GM10248 (cell line): Measurements from ENCODE around the gene ATP5F1E.

Source experiments
- CTCF ChIA-PET: fragments of 300-600 bp; sonication (Branson Sonifier 250); formaldehyde crosslinking; extraction: SDS; loops from one replicate; lab custom pipeline; 2021; ENCODE audit warnings: antibody characterized with exemption; lab: Yijun Ruan, JAX
- POLR2A ChIA-PET: fragments of 350-650 bp; sonication (Branson Sonifier 250); formaldehyde crosslinking; extraction: SDS; loops from one replicate; lab custom pipeline; 2020; ENCODE audit warnings: antibody characterized with exemption; lab: Yijun Ruan, JAX
- DNase-seq: peaks from one replicate; pipeline ENCODE4 v3.0.0; 2012; ENCODE audit errors: extremely low spot score
- TF ChIP-seq, protein P1 (sequence below): IDR thresholded peaks from 2 replicates; pipeline ENCODE4 v1.5.1; 2012; ENCODE audit warnings: mild to moderate bottlenecking, low read depth; ENCODE audit errors: extremely low read depth, missing control alignments, control extremely low read depth

Gene ATP5F1E

DNA sequence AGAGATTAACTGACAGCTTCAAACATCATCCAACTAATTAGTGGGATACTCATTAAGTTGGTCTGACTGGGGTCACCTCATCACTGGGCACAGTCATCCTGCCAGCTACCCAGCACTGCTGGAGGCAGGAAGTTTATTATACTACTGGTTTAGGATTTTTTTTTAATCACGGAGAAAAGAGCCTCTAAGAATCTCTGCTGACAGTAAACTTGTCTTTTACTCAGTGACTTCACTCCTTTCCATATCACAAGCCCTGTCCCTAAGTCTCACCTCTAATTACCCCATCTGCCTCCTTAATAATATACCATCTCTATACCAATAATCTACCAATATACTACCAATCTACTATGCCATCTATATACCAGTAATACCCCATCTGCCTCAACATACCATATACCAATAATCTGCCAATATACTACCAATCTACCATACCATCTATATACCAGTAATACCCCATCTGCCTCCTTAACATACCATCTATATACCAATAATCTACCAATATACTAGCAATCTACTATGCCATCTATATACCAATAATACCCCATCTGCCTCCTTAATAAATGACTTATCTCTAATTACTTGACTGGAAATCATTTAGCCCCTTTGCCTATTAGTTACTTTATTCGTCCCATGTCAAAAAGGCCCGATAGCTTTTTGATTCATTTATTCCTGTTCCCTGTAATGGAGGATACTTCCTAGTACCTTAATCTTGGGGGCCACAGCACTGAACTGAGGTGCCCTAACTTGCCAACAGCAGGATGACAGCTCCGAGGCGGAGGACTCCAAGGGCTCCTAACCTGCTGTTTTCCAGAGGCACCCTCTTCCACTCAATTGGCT is 5.0 kb downstream of the ATP5F1E start:
- ChIA-PET CTCF (interaction anchor here (1.0 kb wide), 1 partner anchor 8 kb away, joined by 4 read pairs; the partner anchor contains the start of gene TUBB1), POLR2A (no interaction called here)
- no peak for DNase-seq
- TF ChIP-seq, protein P1, sequence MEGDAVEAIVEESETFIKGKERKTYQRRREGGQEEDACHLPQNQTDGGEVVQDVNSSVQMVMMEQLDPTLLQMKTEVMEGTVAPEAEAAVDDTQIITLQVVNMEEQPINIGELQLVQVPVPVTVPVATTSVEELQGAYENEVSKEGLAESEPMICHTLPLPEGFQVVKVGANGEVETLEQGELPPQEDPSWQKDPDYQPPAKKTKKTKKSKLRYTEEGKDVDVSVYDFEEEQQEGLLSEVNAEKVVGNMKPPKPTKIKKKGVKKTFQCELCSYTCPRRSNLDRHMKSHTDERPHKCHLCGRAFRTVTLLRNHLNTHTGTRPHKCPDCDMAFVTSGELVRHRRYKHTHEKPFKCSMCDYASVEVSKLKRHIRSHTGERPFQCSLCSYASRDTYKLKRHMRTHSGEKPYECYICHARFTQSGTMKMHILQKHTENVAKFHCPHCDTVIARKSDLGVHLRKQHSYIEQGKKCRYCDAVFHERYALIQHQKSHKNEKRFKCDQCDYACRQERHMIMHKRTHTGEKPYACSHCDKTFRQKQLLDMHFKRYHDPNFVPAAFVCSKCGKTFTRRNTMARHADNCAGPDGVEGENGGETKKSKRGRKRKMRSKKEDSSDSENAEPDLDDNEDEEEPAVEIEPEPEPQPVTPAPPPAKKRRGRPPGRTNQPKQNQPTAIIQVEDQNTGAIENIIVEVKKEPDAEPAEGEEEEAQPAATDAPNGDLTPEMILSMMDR = no peak

DNA sequence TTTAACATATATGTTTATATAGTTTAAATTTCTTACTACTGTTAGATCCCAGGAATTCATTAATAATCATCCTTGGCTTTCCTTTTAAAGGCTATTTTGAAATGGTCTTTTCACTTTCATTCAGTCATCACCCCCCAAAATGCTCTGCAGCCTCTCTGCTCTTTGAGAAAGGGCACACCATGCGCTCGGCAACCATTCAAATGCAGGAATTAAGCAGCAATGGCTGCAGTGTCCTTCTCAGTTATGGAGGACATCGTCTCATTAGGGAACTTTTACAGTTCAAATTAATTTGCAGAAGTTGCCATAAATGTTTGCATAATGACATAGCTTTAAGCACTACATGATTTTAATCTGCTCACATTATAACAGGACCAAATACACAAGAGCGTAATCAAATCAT is 6.6 kb downstream of the ATP5F1E start:
- TF ChIP-seq, protein P1 = no peak
- CTCF ChIA-PET = interaction anchor here (0.9 to 1.8 kb wide), 2 partner anchors 9 to 11 kb away, joined by 3 to 5 read pairs; no protein-coding TSS in a partner anchor
- POLR2A ChIA-PET = no interaction called here
- DNase-seq = no peak

DNA sequence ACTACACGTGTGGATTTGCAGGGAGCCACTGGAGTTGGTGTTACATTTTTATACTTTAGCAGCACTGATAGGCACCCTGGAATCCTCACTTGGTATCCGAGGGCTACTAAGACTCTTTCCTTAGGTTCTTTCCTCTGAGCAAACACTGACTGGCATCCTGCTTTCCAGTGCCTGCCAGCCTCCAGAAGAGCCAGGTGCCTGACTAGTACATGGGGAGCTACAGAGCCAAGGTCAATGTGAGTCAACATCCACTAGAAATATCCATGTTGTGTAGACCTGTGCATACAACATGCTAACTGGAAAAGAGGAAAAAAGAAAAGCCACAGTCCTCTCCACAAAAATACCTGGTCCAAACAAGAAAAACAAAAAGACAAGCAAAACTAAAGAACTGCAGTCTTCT is 7.0 kb downstream of the ATP5F1E start:
- DNase-seq = no peak
- CTCF ChIA-PET = interaction anchor here (0.9 to 1.8 kb wide), 2 partner anchors 9 to 10 kb away, joined by 3 to 5 read pairs; no protein-coding TSS in a partner anchor
- TF ChIP-seq, protein P1 = no peak
- POLR2A ChIA-PET = no interaction called here

GRCh38 chr20:59024111-59024530 is 8.0 kb downstream of the ATP5F1E start:
- TF ChIP-seq, protein P1 = no peak
- ChIA-PET POLR2A (no interaction called here), CTCF (interaction anchor here (1.1 to 1.4 kb wide), 2 partner anchors 10 to 24 kb away, joined by 3 read pairs; no protein-coding TSS in a partner anchor)
- DNase-seq = no peak

DNA sequence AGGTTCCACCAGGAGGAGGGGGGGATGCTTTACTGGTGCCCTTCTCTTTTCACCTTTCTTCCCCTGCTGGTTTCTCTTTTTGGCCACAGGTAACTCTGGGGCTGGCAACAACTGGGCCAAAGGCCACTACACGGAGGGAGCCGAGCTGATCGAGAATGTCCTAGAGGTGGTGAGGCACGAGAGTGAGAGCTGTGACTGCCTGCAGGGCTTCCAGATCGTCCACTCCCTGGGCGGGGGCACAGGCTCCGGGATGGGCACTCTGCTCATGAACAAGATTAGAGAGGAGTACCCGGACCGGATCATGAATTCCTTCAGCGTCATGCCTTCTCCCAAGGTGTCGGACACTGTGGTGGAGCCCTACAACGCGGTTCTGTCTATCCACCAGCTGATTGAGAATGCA is 8.5 kb downstream of the ATP5F1E start:
- TF ChIP-seq, protein P1 = no peak
- DNase-seq = no peak
- ChIA-PET CTCF (interaction anchor here (1.1 to 1.4 kb wide), 2 partner anchors 9 to 24 kb away, joined by 3 read pairs; no protein-coding TSS in a partner anchor), POLR2A (no interaction called here)

GRCh38 chr20:59022754-59023153 is 9.4 kb downstream of the ATP5F1E start:
- TF ChIP-seq, protein P1 = no peak
- POLR2A ChIA-PET = no interaction called here
- CTCF ChIA-PET = no interaction called here
- DNase-seq = no peak
